Activated T-cell treated with anti-CD3 and anti-CD28 coated beads, Interleukin-2, amount 50 U/mL, for 72 hours (primary cell): ENCODE measurements around the gene TMEM86B. TPM values are rescaled to one million over a fixed set of nuclear protein-coding genes. Genes with fewer than 3 reads are reported as not detected.
A peak's percentile ranks its signal among the peaks of the same experiment; 100 is the strongest.
"Not testable (repeated sequence)": the region's sequence is repeated elsewhere in the genome, so short reads cannot be mapped to it uniquely, and the experiment has no call there.

ENCODE experiments used
- ATAC-seq, 2 donors: fragments of 150-1000 bp; cut with Tn5 transposase; replicated peaks in 1 of 2; 2 replicates each; pipeline ENCODE4 v1.10.0; 2021; ENCODE audit warnings: moderate library complexity in 2 of 2, mild to moderate bottlenecking in 1 of 2
- DNase-seq, 2 donors: peaks; one replicate each; pipeline ENCODE4 v3.0.0; 2021 to 2022; ENCODE audit warnings: mixed read lengths in 1 of 2
- H3K27ac Mint-ChIP-seq: one replicate; pipeline ENCODE4 v1.8.0; 2022; ENCODE audit warnings: mild to moderate bottlenecking, moderate library complexity, mixed read lengths
- H3K27me3 Mint-ChIP-seq: one replicate; pipeline ENCODE4 v1.8.0; 2022; ENCODE audit warnings: low read depth, mixed read lengths
- H3K36me3 Mint-ChIP-seq, 2 donors: one replicate each; pipeline ENCODE4 v1.8.0; 2022; ENCODE audit warnings: mixed read lengths in 2 of 2, mild to moderate bottlenecking in 1 of 2; ENCODE audit not compliant: insufficient read depth in 2 of 2
- H3K4me1 Mint-ChIP-seq: one replicate; pipeline ENCODE4 v1.8.0; 2022; ENCODE audit warnings: low read depth, mixed read lengths
- H3K4me3 Mint-ChIP-seq, 2 donors: one replicate each; pipeline ENCODE4 v1.8.0; 2022; ENCODE audit warnings: mild to moderate bottlenecking in 2 of 2, mixed read lengths in 2 of 2, moderate library complexity in 2 of 2
- H3K9me3 Mint-ChIP-seq, 2 donors: one replicate each; pipeline ENCODE4 v1.8.0; 2022; ENCODE audit warnings: mixed read lengths in 2 of 2
- total RNA-seq, 2 donors: library from RNA; stranded (reverse); gene quantifications; one replicate each; pipeline ENCODE4 v1.2.3, GENCODE V29; 2022

Gene TMEM86B
- total RNA-seq, 2 donors from 2014 or later: 8.5 to 12.8 TPM

DNA sequence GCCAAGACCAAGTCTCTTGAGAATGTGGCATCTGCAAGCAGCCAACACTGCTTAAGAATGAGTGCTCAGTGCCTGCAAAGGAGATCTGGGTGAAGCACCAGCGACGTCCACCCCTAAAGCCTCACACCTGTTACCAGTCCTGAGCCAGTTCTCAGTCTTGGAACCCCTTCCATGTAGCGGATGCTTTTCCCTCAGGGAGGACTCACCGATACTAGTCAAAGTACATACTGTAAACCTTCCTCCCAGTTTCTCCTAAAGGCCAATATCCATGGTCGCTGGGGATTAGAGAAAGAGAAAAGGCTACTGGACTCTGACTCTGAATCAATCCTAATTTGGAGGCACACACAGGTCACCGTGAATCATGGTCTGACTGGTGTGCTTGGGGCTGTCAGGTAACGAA is 15.0 kb downstream of the TMEM86B start:
- Mint-ChIP-seq H3K4me1 (peaks cover 25% of the 10 kb centered on the region), H3K9me3 (peaks cover 4 to 5% of the 10 kb centered on the region in 2 donors), H3K27ac (no peak overlapping the region), H3K27me3 (peaks cover 43% of the 10 kb centered on the region), H3K36me3 (peaks cover 6 to 14% of the 10 kb centered on the region in 2 donors), H3K4me3 (no peak overlapping the region)
- DNase-seq: no peak
- no peak for ATAC-seq

DNA sequence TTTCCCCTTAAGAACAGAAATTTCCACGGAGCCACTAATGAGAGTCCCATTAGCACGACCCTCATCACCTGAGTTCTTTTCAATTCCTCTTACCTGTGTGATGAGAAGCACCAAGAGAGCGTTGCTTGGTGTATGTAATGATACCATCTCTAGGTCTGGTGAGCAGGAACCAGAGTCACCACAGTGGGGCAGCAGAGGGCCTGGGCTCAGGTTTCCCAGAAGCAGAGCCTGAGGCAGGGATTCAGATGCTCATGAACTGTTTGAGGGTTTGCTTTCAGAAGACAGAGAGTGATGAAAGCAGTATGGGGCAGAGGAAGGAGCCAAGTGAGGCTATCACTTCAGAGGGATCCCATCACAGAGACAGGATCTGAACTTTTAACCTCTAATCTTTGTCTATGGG is 16.1 kb downstream of the TMEM86B start:
- Mint-ChIP-seq H3K27me3 (peaks cover 44% of the 10 kb centered on the region), H3K36me3 (peaks cover 6 to 14% of the 10 kb centered on the region in 2 donors), H3K27ac (no peak overlapping the region), H3K4me3 (no peak overlapping the region), H3K9me3 (peaks cover 4 to 5% of the 10 kb centered on the region in 2 donors), H3K4me1 (peaks cover 19% of the 10 kb centered on the region)
- ATAC-seq (no peak), DNase-seq (peak; percentile 52 to 62)

DNA sequence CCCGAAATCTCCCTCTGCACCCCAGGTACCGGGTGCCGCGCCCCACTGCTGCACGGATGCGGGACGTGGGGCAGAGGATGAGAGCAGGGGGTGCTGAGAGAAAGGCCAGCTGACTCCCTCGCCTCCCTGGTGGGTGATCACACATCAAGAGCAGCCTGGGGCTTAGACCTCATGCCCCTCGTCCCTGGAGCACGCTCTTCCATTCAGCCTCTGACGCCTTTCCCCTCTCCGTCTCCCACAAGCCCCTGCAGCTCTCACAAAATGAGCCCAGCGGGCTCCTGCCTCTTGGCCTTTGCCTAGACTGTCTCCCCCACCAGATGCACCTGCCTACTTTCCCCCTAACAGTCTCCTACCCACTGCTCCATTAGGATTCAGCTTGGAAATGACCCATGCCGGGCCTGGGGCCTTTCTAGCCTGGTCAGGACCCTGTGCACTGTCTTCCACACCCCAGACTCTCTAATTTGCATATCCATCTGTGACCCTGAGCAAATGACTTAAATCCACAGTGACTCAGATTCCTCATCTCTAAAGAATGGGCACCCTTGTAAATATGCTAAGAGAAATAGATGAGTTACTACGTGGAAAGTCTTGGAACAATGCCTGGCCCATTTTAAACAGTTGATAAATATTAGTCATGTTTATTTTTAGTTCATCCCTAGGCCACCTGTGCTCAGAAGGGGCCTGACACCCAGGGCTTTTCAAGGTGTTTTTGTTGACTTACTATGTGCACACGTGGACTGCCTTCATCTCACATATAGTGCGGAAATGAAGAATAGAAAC is 18.7 kb downstream of the TMEM86B start:
- Mint-ChIP-seq H3K27me3 (peaks cover 45% of the 10 kb centered on the region), H3K27ac (no peak overlapping the region), H3K4me3 (no peak overlapping the region), H3K36me3 (peaks cover 4 to 10% of the 10 kb centered on the region in 2 donors), H3K9me3 (peaks cover 3 to 5% of the 10 kb centered on the region in 2 donors), H3K4me1 (no peaks in the 10 kb centered on the region)
- DNase-seq (no peak), ATAC-seq (no peak)

DNA sequence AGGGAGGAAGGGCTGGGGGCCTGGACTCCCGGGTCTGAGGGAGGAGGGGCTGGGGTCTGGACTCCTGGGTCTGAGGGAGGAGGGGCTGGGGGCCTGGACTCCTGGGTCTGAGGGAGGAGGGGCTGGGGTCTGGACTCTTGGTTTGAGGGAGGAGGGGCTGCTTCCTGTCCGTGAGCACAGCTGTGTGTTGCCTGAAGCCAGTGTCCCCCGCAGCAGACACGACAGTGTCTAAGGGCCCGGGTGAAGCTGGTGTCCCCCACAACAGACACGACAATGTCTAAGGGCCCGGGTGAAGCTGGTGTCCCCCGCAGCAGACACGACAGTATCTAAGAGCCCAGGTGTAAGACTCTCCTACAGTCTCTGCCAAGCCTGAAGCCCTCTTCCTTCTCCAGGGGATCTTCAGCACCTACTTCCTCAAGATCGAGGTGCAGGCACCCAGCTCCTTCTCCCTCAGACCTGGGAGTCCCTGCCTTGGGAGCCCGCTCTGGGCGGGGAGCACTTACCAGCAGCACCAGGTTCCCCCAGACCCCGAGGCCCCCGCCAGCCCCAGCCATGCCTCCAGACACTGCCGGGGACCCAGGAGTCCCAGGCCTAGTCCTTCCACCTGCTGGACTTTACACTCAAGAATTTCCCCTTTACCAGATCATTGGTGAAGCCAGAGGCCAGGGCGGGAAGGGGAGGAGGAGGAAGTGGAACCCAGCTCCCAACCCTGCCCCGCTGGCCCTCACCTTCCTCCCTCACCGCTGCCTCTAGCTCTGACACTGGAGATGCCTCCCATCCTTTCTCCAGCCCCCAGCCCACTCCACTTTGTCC is 19.5 kb downstream of the TMEM86B start, which contains the start of gene PTPRH:
TSS of gene PTPRH (minus strand) at position 622 of the 813 bp plus-strand sequence. CDS start at position 554, 68 bp downstream.
- Mint-ChIP-seq H3K4me1 (no peaks in the 10 kb centered on the region), H3K36me3 (peaks cover 4 to 9% of the 10 kb centered on the region in 2 donors), H3K27ac (no peak within 1 kb of the TSS), H3K27me3 (peaks cover 50% of the 10 kb centered on the region), H3K9me3 (peaks cover 2 to 5% of the 10 kb centered on the region in 2 donors), H3K4me3 (no peak within 1 kb of the TSS)
- ATAC-seq (no peak), DNase-seq (no peak)

DNA sequence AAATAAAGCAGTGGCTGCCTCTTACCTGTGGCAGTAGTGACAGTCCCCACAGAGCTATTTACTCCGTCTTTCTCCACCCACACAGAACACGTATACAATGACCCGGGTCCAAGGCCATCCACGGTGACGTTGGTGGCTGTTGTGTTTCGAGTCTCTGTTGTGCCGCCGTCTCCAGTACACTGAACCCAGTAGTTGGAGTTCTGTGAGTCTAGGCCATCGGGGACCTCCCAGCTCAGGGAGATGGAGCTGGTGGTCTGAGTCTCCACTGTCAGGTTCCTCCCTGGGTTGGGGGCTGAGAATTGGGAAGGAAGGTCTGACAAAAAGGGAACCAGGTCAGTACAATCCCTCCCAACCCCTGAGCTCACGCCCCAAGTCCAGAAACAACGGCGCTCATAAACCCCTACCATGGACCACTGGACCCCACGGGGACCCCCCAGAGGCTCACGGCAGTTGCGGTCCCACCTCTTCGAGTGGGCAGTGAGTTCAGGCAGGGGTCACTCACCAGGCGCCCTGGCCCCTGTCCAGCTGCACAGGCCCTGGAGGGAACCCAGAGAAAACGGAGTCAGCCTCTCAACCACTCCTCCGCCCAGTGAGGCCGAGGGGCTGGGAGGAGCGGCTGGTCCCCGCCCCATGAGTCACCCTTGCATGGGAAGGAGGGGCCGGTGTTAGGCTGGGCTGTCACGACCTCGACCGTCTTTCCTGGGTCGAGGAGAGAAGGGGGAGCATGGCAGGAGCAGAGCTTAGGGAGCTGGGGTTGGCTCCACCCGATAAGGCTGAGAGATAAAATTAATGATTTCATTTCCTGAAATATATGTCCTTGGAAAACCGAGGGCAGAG is 21.7 kb downstream of the TMEM86B start:
- Mint-ChIP-seq H3K27ac (no peak overlapping the region), H3K4me3 (peak overlapping the region; percentile 32 to 52), H3K36me3 (peaks cover 0 to 2% of the 10 kb centered on the region in 2 donors), H3K27me3 (peaks cover 39% of the 10 kb centered on the region), H3K9me3 (no peaks in the 10 kb centered on the region), H3K4me1 (no peaks in the 10 kb centered on the region)
- ATAC-seq (peak; percentile 90 to 94), DNase-seq (peak; percentile 56 to 65)

DNA sequence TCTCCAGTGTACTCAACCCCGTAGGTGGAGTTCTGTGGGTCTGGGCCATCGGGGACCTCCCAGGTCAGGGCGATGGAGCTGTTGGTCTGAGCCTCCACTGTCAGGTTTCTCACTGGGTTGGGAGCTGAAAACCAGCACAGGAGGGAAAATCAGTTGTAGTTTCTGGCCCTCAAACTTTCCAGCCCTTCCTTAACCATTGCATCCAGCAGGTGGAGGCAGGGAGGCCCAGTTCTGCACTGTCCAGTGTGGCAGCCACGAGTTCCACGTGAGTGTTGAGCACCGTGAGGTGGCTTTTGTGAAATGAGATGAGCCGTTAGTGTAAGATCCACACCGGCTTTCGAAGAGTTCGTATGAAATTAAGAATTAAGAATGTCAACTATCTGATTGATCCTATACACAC is 26.4 kb downstream of the TMEM86B start:
- not testable (repeated sequence) for DNase-seq, H3K36me3 Mint-ChIP-seq, H3K9me3 Mint-ChIP-seq, H3K4me3 Mint-ChIP-seq, ATAC-seq, H3K4me1 Mint-ChIP-seq, H3K27ac Mint-ChIP-seq
- H3K27me3 Mint-ChIP-seq: peaks cover 28% of the 10 kb centered on the region

DNA sequence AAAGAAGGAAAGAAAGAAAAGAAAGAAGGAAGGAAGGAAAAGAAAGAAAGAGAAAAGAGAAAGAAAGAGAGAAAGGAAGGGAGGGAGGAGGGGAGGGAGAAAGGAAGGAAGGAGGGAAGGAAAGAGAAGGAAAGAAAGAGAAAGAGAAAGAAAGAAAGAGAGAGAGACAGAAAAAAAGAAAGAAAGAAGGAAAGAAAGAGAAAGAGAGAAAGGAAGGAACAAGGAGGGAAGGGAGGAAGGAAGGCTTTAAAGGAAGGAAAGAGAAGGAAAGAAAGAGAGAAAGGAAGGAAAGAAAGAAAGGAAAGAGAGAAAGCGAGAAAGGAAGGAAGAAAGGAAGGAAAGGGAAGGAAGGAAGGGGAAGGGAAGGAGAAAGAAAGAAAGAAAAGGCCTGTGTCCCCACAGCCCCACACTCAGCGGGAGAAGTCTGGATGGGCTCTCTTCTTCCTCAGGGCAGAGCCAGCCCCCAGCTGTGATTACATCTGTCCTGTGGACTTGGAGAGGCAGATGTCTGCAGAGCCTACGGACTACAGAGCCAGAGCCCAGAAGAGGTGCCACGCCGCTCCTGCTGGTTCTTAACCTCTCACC is 28.9 kb downstream of the TMEM86B start:
- ATAC-seq: no peak
- Mint-ChIP-seq H3K9me3 (no peaks in the 10 kb centered on the region), H3K4me1 (no peaks in the 10 kb centered on the region), H3K36me3 (no peaks in the 10 kb centered on the region), H3K4me3 (no peak overlapping the region), H3K27ac (no peak overlapping the region), H3K27me3 (peaks cover 8% of the 10 kb centered on the region)
- no peak for DNase-seq

DNA sequence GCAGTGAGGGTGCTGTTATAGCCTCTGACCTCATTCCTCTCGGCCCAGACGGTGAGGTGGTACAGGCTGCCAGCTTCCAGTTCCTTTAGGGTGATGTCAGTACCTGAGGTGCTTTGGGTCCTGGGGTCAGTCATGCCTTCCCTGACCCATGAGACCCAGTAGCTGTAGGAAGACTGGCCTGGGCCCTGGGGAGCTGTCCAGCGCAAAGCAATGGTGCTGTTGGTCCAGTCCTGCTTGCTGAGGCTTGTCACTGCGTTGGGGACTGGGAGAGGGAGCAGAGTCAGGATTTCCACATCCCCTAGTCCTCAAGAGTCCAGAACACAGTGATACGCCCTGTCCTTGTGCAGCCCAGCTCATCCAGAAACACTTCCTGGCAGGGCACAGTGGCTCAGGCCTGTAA is 29.9 kb downstream of the TMEM86B start:
- Mint-ChIP-seq H3K27me3 (peaks cover 5% of the 10 kb centered on the region), H3K4me3 (no peak overlapping the region), H3K4me1 (no peaks in the 10 kb centered on the region), H3K9me3 (no peaks in the 10 kb centered on the region), H3K27ac (no peak overlapping the region), H3K36me3 (no peaks in the 10 kb centered on the region)
- DNase-seq: no peak
- ATAC-seq: no peak

DNA sequence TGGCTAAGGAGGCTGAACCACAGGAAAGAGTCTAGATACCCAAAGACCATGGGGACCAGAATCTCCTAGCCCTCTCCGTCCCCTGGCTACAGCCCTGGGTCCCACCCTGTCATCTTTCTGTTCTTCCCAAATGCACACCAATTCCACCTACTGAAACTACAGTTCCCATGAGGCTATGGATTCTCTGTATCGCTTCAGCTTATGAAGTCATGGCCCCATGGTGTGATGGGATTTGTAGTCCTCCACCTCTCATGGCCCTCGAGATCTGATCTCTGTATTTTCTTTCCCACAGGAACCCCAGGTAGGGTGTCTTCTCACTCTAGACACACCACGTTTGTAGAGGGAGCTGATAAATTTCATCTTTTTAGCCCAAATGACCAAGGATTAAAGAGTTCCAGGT is 31.0 kb downstream of the TMEM86B start:
- no peaks in the 10 kb centered on the region for H3K36me3 Mint-ChIP-seq
- H3K9me3 Mint-ChIP-seq: no peaks in the 10 kb centered on the region
- DNase-seq (no peak), ATAC-seq (no peak)
- H3K27me3 Mint-ChIP-seq: peaks cover 5% of the 10 kb centered on the region
- no peak overlapping the region for H3K4me3 Mint-ChIP-seq
- H3K4me1 Mint-ChIP-seq: no peaks in the 10 kb centered on the region
- no peak overlapping the region for H3K27ac Mint-ChIP-seq

DNA sequence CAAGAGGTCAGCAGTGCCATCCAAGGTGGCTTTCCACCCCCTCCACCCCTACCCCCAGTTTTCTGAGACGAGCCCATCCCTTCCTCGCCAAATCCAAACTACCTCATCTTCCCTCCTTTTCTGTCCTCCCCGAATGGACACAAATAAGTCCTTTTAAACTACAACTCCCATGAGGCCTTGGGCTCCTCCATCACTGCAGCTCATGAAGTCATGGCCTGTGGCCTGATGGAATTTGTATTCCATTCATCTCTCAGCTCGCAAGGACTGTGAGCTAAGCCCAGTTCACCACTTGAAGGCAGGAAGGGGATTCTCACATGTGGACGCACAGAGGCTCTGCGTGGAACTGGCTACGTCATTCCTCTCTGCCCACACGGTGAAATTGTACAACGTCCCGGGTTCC is 31.8 kb downstream of the TMEM86B start:
- DNase-seq: no peak
- no peak overlapping the region for H3K4me3 Mint-ChIP-seq
- no peak overlapping the region for H3K27ac Mint-ChIP-seq
- H3K36me3 Mint-ChIP-seq: no peaks in the 10 kb centered on the region
- no peak for ATAC-seq
- no peaks in the 10 kb centered on the region for H3K9me3 Mint-ChIP-seq
- peaks cover 5% of the 10 kb centered on the region for H3K27me3 Mint-ChIP-seq
- H3K4me1 Mint-ChIP-seq: no peaks in the 10 kb centered on the region

DNA sequence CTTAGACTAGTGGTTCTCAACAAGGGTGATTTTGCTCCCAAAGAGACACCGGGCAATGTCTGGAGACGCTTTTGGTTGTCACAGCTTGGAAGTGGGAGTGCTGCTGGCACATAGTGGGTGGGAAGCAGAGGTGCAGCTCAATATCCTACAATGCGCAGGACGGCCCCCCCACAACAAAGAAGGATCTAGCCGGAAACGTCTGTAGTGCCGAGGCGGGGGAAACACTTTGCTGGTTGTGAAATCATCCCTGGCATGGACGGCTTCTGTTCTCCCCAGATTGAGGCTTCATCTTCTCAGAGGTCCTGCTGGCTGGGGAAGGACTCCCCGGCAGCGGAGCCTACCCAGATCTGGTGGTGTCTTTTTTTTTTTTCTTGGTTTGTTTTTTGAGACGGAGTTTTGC is 35.1 kb downstream of the TMEM86B start:
- no peak for DNase-seq
- peaks cover 11% of the 10 kb centered on the region for H3K4me1 Mint-ChIP-seq
- H3K27ac Mint-ChIP-seq: no peak overlapping the region
- no peak for ATAC-seq
- no peak overlapping the region for H3K4me3 Mint-ChIP-seq
- no peaks in the 10 kb centered on the region for H3K9me3 Mint-ChIP-seq
- H3K36me3 Mint-ChIP-seq: no peaks in the 10 kb centered on the region
- H3K27me3 Mint-ChIP-seq: peaks cover 6% of the 10 kb centered on the region

DNA sequence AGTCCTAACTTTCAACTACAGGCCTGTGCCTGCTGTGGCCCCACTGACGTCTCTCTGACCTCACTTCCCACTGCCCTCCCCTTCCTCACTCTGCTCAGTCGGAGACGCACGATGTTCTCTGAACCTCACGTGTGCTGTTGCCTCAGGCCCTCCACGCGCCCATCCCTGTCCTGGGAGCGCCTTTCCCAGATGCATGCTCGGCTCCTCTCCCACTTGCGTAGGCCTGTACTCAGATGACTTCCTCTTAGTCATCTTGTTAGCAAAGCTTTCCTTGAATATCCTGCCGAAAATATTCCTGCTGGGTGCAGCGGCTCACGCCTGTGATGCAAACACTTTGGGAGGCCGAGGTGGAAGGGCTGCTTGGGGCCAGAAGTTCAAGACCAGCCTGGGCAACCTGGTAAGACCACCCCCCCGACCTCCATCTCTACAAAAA is 39.1 kb downstream of the TMEM86B start:
- H3K4me1 Mint-ChIP-seq: peaks cover 12% of the 10 kb centered on the region
- DNase-seq: no peak
- H3K36me3 Mint-ChIP-seq: no peaks in the 10 kb centered on the region
- peaks cover 6% of the 10 kb centered on the region for H3K27me3 Mint-ChIP-seq
- H3K9me3 Mint-ChIP-seq: no peaks in the 10 kb centered on the region
- no peak for ATAC-seq
- H3K27ac Mint-ChIP-seq: no peak overlapping the region
- H3K4me3 Mint-ChIP-seq: no peak overlapping the region
